K562 treated with DMSO at 1 percent for 12 hours (cell line): ENCODE results near the gene ATXN3L. TPM values are rescaled to one million over a fixed set of nuclear protein-coding genes. Genes with fewer than 3 reads are reported as not detected.

ENCODE experiments used
- total RNA-seq: library from RNA; unstranded; fragments of 300-600 nt; gene quantifications from 2 replicates; pipeline ENCODE4 v1.2.3, GENCODE V29; 2022; ENCODE audit not compliant: insufficient read depth

Gene ATXN3L
- total RNA-seq: 0.44 TPM in 1 of 2 replicates, not detected in the other

GRCh38 chrX:13319953-13320352 is at the start of gene ATXN3L:
Gene ATXN3L, minus strand, starts transcription at chrX:13320053. Its CDS starts 119 bp downstream, at chrX:13319934.

Other genes starting within 250 kb of the ATXN3L start
- not detected in 2 replicates for gene EGFL6, start 249.5 kb upstream of the ATXN3L start, total RNA-seq